Thyroid gland (tissue), 4 donors: ENCODE measurements around the gene PAIP2.

Experiments
- POLR2A ChIP-seq, 2 donors: fragments of 450-650 bp; IDR thresholded peaks; one replicate each; pipeline ENCODE4 v1.6.1; 2017; ENCODE audit warnings: antibody characterized with exemption in 2 of 2, mild to moderate bottlenecking in 2 of 2, moderate library complexity in 1 of 2
- TF ChIP-seq, protein P1 (sequence below), 6 experiments: fragments of 200-600 bp in 3 of 6; fragments of 450-650 bp in 3 of 6; sonication (generic) in 3 of 6; IDR thresholded peaks; one replicate each; pipeline ENCODE4 v1.5.1; 2016 to 2019; ENCODE audit warnings: antibody characterized with exemption in 6 of 6, mild to moderate bottlenecking in 2 of 6, inconsistent platforms in 1 of 6, moderate library complexity in 1 of 6

DNA sequence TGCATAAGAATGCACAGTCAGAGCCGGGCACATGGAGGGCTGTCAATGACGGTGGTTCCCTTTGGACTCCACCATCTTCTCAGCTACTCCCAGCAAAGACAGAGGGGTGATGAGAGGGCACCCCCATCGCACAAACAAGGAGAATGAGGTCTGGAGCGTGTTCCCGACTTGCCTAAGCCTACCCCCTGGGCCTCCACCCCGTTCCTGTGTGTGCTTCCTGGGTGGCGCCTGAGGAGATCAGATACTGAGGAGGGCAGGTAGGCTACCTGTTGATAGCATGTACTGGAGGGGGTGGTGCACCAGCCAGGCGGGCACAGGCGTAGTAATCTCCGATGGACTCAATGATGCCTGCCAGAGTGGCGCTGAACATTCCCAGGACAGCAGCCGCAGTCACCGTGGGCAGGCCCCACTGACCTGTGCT lies 37.3 kb downstream of the PAIP2 start:
- no peak for TF ChIP-seq POLR2A (IDR thresholded peaks at IDR 0.05)
- TF ChIP-seq, protein P1, sequence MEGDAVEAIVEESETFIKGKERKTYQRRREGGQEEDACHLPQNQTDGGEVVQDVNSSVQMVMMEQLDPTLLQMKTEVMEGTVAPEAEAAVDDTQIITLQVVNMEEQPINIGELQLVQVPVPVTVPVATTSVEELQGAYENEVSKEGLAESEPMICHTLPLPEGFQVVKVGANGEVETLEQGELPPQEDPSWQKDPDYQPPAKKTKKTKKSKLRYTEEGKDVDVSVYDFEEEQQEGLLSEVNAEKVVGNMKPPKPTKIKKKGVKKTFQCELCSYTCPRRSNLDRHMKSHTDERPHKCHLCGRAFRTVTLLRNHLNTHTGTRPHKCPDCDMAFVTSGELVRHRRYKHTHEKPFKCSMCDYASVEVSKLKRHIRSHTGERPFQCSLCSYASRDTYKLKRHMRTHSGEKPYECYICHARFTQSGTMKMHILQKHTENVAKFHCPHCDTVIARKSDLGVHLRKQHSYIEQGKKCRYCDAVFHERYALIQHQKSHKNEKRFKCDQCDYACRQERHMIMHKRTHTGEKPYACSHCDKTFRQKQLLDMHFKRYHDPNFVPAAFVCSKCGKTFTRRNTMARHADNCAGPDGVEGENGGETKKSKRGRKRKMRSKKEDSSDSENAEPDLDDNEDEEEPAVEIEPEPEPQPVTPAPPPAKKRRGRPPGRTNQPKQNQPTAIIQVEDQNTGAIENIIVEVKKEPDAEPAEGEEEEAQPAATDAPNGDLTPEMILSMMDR (IDR thresholded peaks at IDR 0.05) = no peak
